PFSK-1 (cell line): ENCODE results near the gene HIPK2.

Experiments used
- FOXP2 ChIP-seq: optimal IDR thresholded peaks from 2 replicates; pipeline ENCODE3; 2011; ENCODE audit warnings: borderline replicate concordance, control low read depth, inconsistent platforms; ENCODE audit not compliant: insufficient read depth; ENCODE audit errors: extremely low read length, extremely low read depth
- POLR2AphosphoS5 ChIP-seq: IDR thresholded peaks from 2 replicates; pipeline ENCODE4 v1.6.1; 2012; ENCODE audit warnings: low read depth, mild to moderate bottlenecking, control low read depth, low read length, moderate library complexity
- SIN3A ChIP-seq: IDR thresholded peaks from 2 replicates; pipeline ENCODE4 v1.6.1; 2012; ENCODE audit warnings: mild to moderate bottlenecking, low read length, moderate library complexity, borderline replicate concordance; ENCODE audit not compliant: insufficient read depth
- TAF1 ChIP-seq: IDR thresholded peaks from 2 replicates; pipeline ENCODE4 v1.6.1; 2012; ENCODE audit warnings: low read length, control low read depth, borderline replicate concordance; ENCODE audit not compliant: insufficient read depth
- TF ChIP-seq, protein P1 (sequence below), 2 experiments: IDR thresholded peaks; 2 replicates each; pipeline versions ENCODE4 v1.6.1 to v1.8.0; 2011 to 2012; ENCODE audit warnings: low read depth in 2 of 2, low read length in 2 of 2, control low read depth in 1 of 2, inconsistent platforms in 1 of 2, mild to moderate bottlenecking in 1 of 2, moderate library complexity in 1 of 2; ENCODE audit not compliant: insufficient read depth in 1 of 2

Gene HIPK2

DNA sequence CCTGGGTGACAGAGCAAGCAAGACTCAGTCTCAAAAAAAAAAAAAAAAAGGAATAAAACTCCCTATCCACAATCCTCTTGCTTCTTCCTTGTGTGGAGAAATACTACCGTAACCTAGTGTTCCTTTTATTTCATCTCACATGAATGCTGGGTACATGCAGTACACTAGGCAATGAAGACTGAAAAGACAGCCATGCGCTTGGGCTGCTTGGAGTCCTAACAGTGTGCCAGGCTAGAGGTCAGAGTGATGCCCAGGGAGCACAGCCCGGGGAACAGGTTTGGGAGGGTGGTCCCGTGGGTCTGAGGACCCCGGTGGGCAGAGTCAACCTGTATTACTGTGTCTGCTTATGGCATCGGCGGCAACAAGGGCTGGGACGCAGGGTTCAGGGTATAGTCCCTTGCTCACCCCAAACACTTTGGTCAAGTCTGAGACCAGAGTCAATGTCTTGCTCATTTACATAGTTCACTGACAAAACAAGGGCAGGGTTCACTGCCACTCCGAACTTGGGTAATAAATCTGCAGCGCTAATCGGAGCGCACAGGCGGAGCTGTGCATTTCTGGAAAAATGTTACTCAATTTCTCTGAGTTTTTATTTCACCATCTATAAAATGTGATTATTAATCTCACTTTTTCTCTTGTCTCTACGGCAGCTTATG is 136.3 kb downstream of the HIPK2 start:
- TF ChIP-seq FOXP2: no peak
- TF ChIP-seq, protein P1, sequence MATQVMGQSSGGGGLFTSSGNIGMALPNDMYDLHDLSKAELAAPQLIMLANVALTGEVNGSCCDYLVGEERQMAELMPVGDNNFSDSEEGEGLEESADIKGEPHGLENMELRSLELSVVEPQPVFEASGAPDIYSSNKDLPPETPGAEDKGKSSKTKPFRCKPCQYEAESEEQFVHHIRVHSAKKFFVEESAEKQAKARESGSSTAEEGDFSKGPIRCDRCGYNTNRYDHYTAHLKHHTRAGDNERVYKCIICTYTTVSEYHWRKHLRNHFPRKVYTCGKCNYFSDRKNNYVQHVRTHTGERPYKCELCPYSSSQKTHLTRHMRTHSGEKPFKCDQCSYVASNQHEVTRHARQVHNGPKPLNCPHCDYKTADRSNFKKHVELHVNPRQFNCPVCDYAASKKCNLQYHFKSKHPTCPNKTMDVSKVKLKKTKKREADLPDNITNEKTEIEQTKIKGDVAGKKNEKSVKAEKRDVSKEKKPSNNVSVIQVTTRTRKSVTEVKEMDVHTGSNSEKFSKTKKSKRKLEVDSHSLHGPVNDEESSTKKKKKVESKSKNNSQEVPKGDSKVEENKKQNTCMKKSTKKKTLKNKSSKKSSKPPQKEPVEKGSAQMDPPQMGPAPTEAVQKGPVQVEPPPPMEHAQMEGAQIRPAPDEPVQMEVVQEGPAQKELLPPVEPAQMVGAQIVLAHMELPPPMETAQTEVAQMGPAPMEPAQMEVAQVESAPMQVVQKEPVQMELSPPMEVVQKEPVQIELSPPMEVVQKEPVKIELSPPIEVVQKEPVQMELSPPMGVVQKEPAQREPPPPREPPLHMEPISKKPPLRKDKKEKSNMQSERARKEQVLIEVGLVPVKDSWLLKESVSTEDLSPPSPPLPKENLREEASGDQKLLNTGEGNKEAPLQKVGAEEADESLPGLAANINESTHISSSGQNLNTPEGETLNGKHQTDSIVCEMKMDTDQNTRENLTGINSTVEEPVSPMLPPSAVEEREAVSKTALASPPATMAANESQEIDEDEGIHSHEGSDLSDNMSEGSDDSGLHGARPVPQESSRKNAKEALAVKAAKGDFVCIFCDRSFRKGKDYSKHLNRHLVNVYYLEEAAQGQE (IDR thresholded peaks at IDR 0.05; ENCODE audit: insufficient read depth in 1 of 2, low read depth in 2 of 2, low read length in 2 of 2): no peak
- TF ChIP-seq SIN3A: no peak
- TF ChIP-seq TAF1: no peak
- no peak for TF ChIP-seq POLR2AphosphoS5

DNA sequence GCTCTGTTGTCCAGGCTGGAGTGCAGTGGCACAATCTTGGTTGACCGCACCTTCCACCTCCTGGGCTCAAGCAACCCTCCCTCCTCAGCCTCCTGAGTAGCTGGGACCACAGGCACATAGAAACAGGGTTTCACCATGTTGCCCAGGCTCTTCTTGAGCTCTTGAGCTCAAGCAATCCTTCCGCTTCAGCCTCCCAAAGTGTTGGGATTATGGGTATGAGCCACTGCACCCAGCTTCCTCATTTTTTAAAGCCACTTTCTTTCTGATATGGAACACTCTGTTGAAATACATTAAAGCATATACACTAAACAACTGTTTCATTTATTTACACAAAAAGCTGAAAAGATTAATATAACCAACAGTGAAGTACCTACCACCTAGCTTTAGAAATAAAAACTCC is 137.1 kb downstream of the HIPK2 start:
- no peak for TF ChIP-seq SIN3A
- no peak for TF ChIP-seq TAF1
- TF ChIP-seq, protein P1 (IDR thresholded peaks at IDR 0.05; ENCODE audit: insufficient read depth in 1 of 2, low read depth in 2 of 2, low read length in 2 of 2): no peak
- TF ChIP-seq FOXP2: no peak
- TF ChIP-seq POLR2AphosphoS5: no peak

DNA sequence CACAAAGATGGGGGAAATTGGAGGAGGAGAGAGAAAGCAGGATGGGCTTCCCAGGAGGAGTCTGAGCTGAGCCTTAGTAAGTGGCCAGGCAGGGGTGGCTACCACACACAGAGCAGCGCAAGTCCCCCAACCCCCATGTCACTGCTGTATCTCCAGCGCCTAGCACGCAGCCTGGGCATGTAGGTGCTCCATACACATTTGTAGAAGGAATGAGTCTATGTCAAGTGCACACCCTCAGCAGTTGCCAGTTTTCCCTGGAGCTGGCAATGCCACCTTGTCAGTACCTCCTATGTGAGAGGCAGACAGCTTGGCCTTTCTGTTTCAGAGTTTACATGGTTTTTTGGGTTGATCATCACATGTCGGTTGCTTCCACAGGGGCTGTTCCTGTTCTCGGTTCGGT is 138.2 kb downstream of the HIPK2 start:
- TF ChIP-seq TAF1 (no peak), FOXP2 (no peak), POLR2AphosphoS5 (no peak), SIN3A (no peak)
- TF ChIP-seq, protein P1 (IDR thresholded peaks at IDR 0.05; ENCODE audit: insufficient read depth in 1 of 2, low read depth in 2 of 2, low read length in 2 of 2): no peak

DNA sequence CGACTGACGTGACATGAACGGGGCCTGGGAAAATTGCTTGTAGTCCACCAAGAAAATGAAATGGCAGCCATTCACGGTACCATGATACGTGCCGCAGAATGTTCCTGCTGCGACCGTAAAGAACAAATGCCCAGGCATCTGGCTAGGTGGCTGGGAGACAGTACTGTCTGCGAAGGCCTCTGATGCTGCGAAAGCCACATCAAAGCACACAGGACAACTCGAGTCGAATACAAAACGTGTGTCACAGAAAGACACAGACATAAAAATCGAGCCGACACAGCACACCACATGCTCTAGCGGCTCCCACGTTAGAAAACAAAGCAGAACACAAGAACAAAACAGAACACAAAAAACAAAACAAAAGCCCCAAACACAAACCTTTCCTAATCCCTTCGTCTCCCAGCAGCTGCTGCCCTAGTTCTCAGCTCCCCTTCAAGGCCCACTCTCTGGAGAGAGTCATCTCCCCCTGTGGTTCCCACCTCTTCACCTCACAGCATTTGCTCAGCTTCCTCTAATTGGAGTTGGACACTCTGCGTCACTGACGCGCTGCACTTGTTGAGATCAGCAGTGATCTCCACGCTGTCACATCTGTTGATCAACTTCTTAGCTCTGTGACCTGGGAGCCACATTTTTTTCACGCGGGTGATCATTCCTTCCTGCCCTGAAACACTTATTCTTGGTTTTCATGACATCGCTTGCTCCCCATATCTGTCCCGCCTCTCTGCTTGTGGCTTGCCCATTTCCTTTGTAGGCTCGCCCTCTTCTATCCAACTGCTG is 142.1 kb downstream of the HIPK2 start:
- TF ChIP-seq FOXP2 (no peak), SIN3A (no peak), TAF1 (no peak), POLR2AphosphoS5 (no peak)
- TF ChIP-seq, protein P1 (IDR thresholded peaks at IDR 0.05; ENCODE audit: insufficient read depth in 1 of 2, low read depth in 2 of 2, low read length in 2 of 2): no peak
